ENCODE data around the gene BTK.

The BTK gene

DNA sequence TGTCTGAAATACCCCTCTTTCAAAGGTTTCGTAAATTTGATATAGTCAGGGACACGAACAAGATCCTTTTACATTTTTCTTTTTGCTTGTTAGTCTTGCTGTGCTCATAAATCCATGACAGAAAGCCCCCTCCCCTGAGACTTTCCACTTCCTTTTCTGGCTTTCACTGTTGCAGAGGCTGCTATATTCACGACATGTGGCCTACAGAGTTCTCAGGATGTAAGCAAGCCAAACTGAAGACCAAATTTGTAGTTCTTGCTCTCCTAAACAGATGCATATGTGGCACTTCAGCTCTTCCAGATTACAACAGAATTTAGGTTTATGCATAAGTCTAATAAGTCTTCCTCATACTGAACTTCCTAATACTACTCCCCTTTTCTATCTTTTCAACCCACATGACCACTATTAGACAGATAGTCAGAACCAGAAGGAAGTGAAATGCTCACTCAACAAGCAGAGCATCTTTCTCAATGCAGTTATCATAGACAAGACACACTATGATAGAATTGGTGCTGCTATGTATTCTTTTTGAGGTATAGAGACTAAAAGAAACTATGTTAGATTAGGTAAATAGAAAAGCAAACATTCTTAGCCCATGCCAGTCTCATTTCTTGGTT is 15.0 kb downstream of the BTK start:
- no peak overlapping the region for H2BK12ac ChIP-seq (ENCODE audit: low read length in 2 of 2)
- H3K18ac ChIP-seq (ENCODE audit: low read depth in 1 of 2, low read length in 2 of 2): no peak overlapping the region
- no peak overlapping the region for H4K91ac ChIP-seq (ENCODE audit: low read length)
- no peaks in the 10 kb centered on the region for H3K36me3 ChIP-seq (ENCODE audit: control insufficient read depth in 1 of 2, insufficient read depth in 2 of 2, low read depth in 1 of 2, low read length in 2 of 2)
- no peak overlapping the region for H2BK5ac ChIP-seq (ENCODE audit: low read depth, low read length, poor library complexity, severe bottlenecking)
- DNase-seq: no peak
- H3K27ac ChIP-seq (ENCODE audit: low read length, poor library complexity, severe bottlenecking): no peak overlapping the region
- H3K27me3 ChIP-seq (ENCODE audit: control insufficient read depth in 1 of 2, insufficient read depth in 1 of 2, low read length in 2 of 2): peaks cover 0 to 53% of the 10 kb centered on the region in 2 experiments
- no peak overlapping the region for H4K8ac ChIP-seq (ENCODE audit: low read length)
- H2AK5ac ChIP-seq (ENCODE audit: low read length, severe bottlenecking): no peak overlapping the region
- no peak overlapping the region for H3K14ac ChIP-seq (ENCODE audit: low read length in 2 of 2)
- H3K23ac ChIP-seq (ENCODE audit: low read length in 2 of 2): no peak overlapping the region
- 42% methylated on average over 3 of the region's 3 CpGs for WGBS
- H2AFZ ChIP-seq (ENCODE audit: low read depth, low read length): no peak overlapping the region
- no peaks in the 10 kb centered on the region for H3K4me1 ChIP-seq (ENCODE audit: control insufficient read depth, insufficient read depth, low read depth, low read length)
- no peaks in the 10 kb centered on the region for H3K79me1 ChIP-seq (replicated peaks; ENCODE audit: low read length, poor library complexity, severe bottlenecking)
- H2BK120ac ChIP-seq (ENCODE audit: low read depth, low read length): no peak overlapping the region
- H3K9ac ChIP-seq (ENCODE audit: low read length): no peak overlapping the region
- no peak overlapping the region for H3K4me3 ChIP-seq (ENCODE audit: insufficient read depth in 1 of 2, low read depth in 1 of 2, low read length in 2 of 2)
- no peaks in the 10 kb centered on the region for H3K9me3 ChIP-seq (ENCODE audit: control insufficient read depth, low read length)
- H3K4me2 ChIP-seq (ENCODE audit: low read length, poor library complexity, severe bottlenecking): no peak overlapping the region
- H3K4ac ChIP-seq (ENCODE audit: low read depth in 1 of 2, low read length in 2 of 2): no peak overlapping the region
- no peak overlapping the region for H2BK15ac ChIP-seq (ENCODE audit: low read depth, poor library complexity, severe bottlenecking)

DNA sequence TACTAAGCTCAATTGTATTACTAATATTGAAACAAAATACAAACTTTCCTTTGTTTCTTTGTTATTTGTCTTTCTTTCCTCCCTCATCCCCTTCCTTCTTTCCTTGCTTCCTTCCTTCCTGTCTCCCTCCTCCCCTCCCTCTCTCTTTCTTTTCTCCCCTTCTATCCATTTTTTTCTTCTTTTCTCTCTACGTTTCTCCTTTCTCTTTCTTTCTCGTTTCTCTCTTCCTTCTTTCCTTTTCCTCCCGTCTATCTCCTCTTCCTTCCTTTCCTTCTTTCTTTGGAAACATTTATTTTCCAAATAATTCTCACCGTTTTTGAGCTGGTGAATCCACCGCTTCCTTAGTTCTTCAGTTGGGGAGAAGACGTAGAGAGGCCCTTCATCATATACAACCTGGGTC is 16.3 kb downstream of the BTK start:
- Histone ChIP-seq H4K91ac (ENCODE audit: low read length) (no peak overlapping the region), H3K4me1 (ENCODE audit: control insufficient read depth, insufficient read depth, low read depth, low read length) (no peaks in the 10 kb centered on the region), H3K9ac (ENCODE audit: low read length) (no peak overlapping the region), H3K18ac (ENCODE audit: low read depth in 1 of 2, low read length in 2 of 2) (no peak overlapping the region), H3K14ac (ENCODE audit: low read length in 2 of 2) (no peak overlapping the region), H3K9me3 (ENCODE audit: control insufficient read depth, low read length) (no peaks in the 10 kb centered on the region), H3K36me3 (ENCODE audit: control insufficient read depth in 1 of 2, insufficient read depth in 2 of 2, low read depth in 1 of 2, low read length in 2 of 2) (no peaks in the 10 kb centered on the region), H4K8ac (ENCODE audit: low read length) (no peak overlapping the region), H2AK5ac (ENCODE audit: low read length, severe bottlenecking) (no peak overlapping the region), H2BK120ac (ENCODE audit: low read depth, low read length) (no peak overlapping the region), H2BK5ac (ENCODE audit: low read depth, low read length, poor library complexity, severe bottlenecking) (no peak overlapping the region), H3K4me3 (ENCODE audit: insufficient read depth in 1 of 2, low read depth in 1 of 2, low read length in 2 of 2) (no peak overlapping the region), H2BK12ac (ENCODE audit: low read length in 2 of 2) (no peak overlapping the region), H3K23ac (ENCODE audit: low read length in 2 of 2) (no peak overlapping the region), H3K79me1 (replicated peaks; ENCODE audit: low read length, poor library complexity, severe bottlenecking) (no peaks in the 10 kb centered on the region), H2AFZ (ENCODE audit: low read depth, low read length) (no peak overlapping the region), H3K27ac (ENCODE audit: low read length, poor library complexity, severe bottlenecking) (no peak overlapping the region), H2BK15ac (ENCODE audit: low read depth, poor library complexity, severe bottlenecking) (no peak overlapping the region), H3K4me2 (ENCODE audit: low read length, poor library complexity, severe bottlenecking) (no peak overlapping the region), H3K27me3 (ENCODE audit: control insufficient read depth in 1 of 2, insufficient read depth in 1 of 2, low read length in 2 of 2) (peaks cover 0 to 50% of the 10 kb centered on the region in 2 experiments), H3K4ac (ENCODE audit: low read depth in 1 of 2, low read length in 2 of 2) (no peak overlapping the region)
- no peak for DNase-seq
- 90% methylated on average over 6 of the region's 6 CpGs for WGBS

DNA sequence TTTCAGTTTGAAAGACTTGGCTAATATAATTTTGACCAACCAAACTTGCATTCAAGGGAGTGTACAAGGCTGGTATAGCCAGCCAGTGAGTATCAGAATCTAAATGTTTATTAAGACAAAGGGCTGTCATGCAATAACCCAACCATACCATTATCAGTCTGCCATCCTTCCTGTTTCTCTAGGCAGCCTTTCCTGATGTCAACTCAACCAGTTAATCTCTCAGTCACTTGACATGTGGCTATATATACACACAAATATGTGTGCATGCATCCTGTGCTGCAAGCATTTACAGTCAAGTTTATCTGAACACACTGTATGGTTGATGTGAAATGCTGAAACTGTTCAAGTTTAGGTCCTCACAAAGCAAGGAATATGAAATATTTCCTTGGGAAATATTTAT is 17.2 kb downstream of the BTK start:
- no peak overlapping the region for H3K18ac ChIP-seq (ENCODE audit: low read depth in 1 of 2, low read length in 2 of 2)
- no peak for DNase-seq
- H2AFZ ChIP-seq (ENCODE audit: low read depth, low read length): no peak overlapping the region
- H3K4me1 ChIP-seq (ENCODE audit: control insufficient read depth, insufficient read depth, low read depth, low read length): no peaks in the 10 kb centered on the region
- H3K36me3 ChIP-seq (ENCODE audit: control insufficient read depth in 1 of 2, insufficient read depth in 2 of 2, low read depth in 1 of 2, low read length in 2 of 2): no peaks in the 10 kb centered on the region
- H3K79me1 ChIP-seq (replicated peaks; ENCODE audit: low read length, poor library complexity, severe bottlenecking): no peaks in the 10 kb centered on the region
- H3K9ac ChIP-seq (ENCODE audit: low read length): no peak overlapping the region
- H2BK5ac ChIP-seq (ENCODE audit: low read depth, low read length, poor library complexity, severe bottlenecking): no peak overlapping the region
- no peak overlapping the region for H2AK5ac ChIP-seq (ENCODE audit: low read length, severe bottlenecking)
- no peak overlapping the region for H4K8ac ChIP-seq (ENCODE audit: low read length)
- H3K23ac ChIP-seq (ENCODE audit: low read length in 2 of 2): no peak overlapping the region
- no peak overlapping the region for H3K4me2 ChIP-seq (ENCODE audit: low read length, poor library complexity, severe bottlenecking)
- H3K9me3 ChIP-seq (ENCODE audit: control insufficient read depth, low read length): no peaks in the 10 kb centered on the region
- H3K4ac ChIP-seq (ENCODE audit: low read depth in 1 of 2, low read length in 2 of 2): no peak overlapping the region
- peaks cover 0 to 43% of the 10 kb centered on the region in 2 experiments for H3K27me3 ChIP-seq (ENCODE audit: control insufficient read depth in 1 of 2, insufficient read depth in 1 of 2, low read length in 2 of 2)
- no peak overlapping the region for H3K4me3 ChIP-seq (ENCODE audit: insufficient read depth in 1 of 2, low read depth in 1 of 2, low read length in 2 of 2)
- no peak overlapping the region for H3K27ac ChIP-seq (ENCODE audit: low read length, poor library complexity, severe bottlenecking)
- H2BK12ac ChIP-seq (ENCODE audit: low read length in 2 of 2): no peak overlapping the region
- no peak overlapping the region for H2BK15ac ChIP-seq (ENCODE audit: low read depth, poor library complexity, severe bottlenecking)
- H3K14ac ChIP-seq (ENCODE audit: low read length in 2 of 2): no peak overlapping the region
- H2BK120ac ChIP-seq (ENCODE audit: low read depth, low read length): no peak overlapping the region
- H4K91ac ChIP-seq (ENCODE audit: low read length): no peak overlapping the region

DNA sequence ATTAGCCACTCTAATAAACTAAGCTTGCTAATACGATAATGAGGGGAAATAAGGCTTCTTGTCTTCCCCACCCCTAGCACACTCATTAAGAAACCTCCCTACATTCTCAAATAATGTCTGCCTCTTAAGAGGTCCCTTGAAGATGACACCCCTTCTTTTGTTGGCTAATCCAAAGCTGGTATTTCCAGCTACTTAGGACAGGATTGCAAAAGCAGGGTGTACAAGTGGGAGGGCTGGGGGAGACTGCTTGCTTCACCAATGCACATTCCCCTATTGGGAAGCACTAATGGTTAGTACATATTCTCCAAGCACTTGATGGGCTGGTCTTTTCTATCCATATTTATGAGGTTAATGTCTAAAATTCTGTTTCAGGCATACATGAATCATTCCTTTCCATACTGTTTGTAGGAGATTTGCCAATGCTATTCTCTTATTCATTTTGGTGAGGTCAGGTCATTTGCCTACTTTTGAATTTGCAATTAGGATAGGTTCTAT is 20.6 kb downstream of the BTK start:
- H3K4ac ChIP-seq (ENCODE audit: low read depth in 1 of 2, low read length in 2 of 2): no peak overlapping the region
- H3K9me3 ChIP-seq (ENCODE audit: control insufficient read depth, low read length): no peaks in the 10 kb centered on the region
- no peak overlapping the region for H2BK120ac ChIP-seq (ENCODE audit: low read depth, low read length)
- H2AFZ ChIP-seq (ENCODE audit: low read depth, low read length): no peak overlapping the region
- no peak for DNase-seq
- no peak overlapping the region for H3K18ac ChIP-seq (ENCODE audit: low read depth in 1 of 2, low read length in 2 of 2)
- H3K4me3 ChIP-seq (ENCODE audit: insufficient read depth in 1 of 2, low read depth in 1 of 2, low read length in 2 of 2): no peak overlapping the region
- WGBS: no CpG with 5 or more reads among the region's 1 CpG
- no peak overlapping the region for H4K8ac ChIP-seq (ENCODE audit: low read length)
- no peak overlapping the region for H3K23ac ChIP-seq (ENCODE audit: low read length in 2 of 2)
- H3K27ac ChIP-seq (ENCODE audit: low read length, poor library complexity, severe bottlenecking): no peak overlapping the region
- no peak overlapping the region for H3K9ac ChIP-seq (ENCODE audit: low read length)
- H2BK5ac ChIP-seq (ENCODE audit: low read depth, low read length, poor library complexity, severe bottlenecking): no peak overlapping the region
- no peaks in the 10 kb centered on the region for H3K79me1 ChIP-seq (replicated peaks; ENCODE audit: low read length, poor library complexity, severe bottlenecking)
- H2BK15ac ChIP-seq (ENCODE audit: low read depth, poor library complexity, severe bottlenecking): no peak overlapping the region
- H2AK5ac ChIP-seq (ENCODE audit: low read length, severe bottlenecking): no peak overlapping the region
- no peak overlapping the region for H3K14ac ChIP-seq (ENCODE audit: low read length in 2 of 2)
- H3K4me2 ChIP-seq (ENCODE audit: low read length, poor library complexity, severe bottlenecking): no peak overlapping the region
- H3K36me3 ChIP-seq (ENCODE audit: control insufficient read depth in 1 of 2, insufficient read depth in 2 of 2, low read depth in 1 of 2, low read length in 2 of 2): no peaks in the 10 kb centered on the region
- H3K27me3 ChIP-seq (ENCODE audit: control insufficient read depth in 1 of 2, insufficient read depth in 1 of 2, low read length in 2 of 2): peaks cover 0 to 52% of the 10 kb centered on the region in 2 experiments
- no peaks in the 10 kb centered on the region for H3K4me1 ChIP-seq (ENCODE audit: control insufficient read depth, insufficient read depth, low read depth, low read length)
- H2BK12ac ChIP-seq (ENCODE audit: low read length in 2 of 2): no peak overlapping the region
- no peak overlapping the region for H4K91ac ChIP-seq (ENCODE audit: low read length)

Measured in mesenchymal stem cell (in vitro differentiated cells and primary cell).